SU-DHL-6 (cell line): ENCODE results near the gene FOSL2.

Source experiments
- H2AFZ ChIP-seq: fragments of 200-600 bp; sonication (generic); 2 replicates; pipeline ENCODE4 v1.6.1; 2014; ENCODE audit warnings: low read depth, mild to moderate bottlenecking, moderate library complexity, mixed read lengths, antibody characterized with exemption, low read length; ENCODE audit not compliant: severe bottlenecking
- H3F3A ChIP-seq: fragments of 200-600 bp; shearing (Covaris generic); 2 replicates; pipeline ENCODE4 v1.6.0; 2016; ENCODE audit warnings: antibody characterized with exemption, mild to moderate bottlenecking; ENCODE audit not compliant: insufficient read depth
- H3K27ac ChIP-seq: fragments of 200-600 bp; sonication (generic); 2 replicates; pipeline ENCODE4 v1.5.1; 2016; ENCODE audit warnings: low read depth, mild to moderate bottlenecking, low read length, moderate library complexity, mixed read lengths
- H3K27me3 ChIP-seq: fragments of 200-600 bp; sonication (generic), shearing (Covaris generic); 2 replicates; pipeline ENCODE4 v1.6.0; 2014; ENCODE audit warnings: mild to moderate bottlenecking, low read length
- H3K36me3 ChIP-seq: fragments of 200-600 bp; sonication (generic); 2 replicates; pipeline ENCODE4 v1.6.1; 2014; ENCODE audit warnings: mild to moderate bottlenecking, low read length, mixed read lengths
- H3K4me2 ChIP-seq: fragments of 300-600, 200-600 bp; shearing (Covaris generic), sonication (generic); 2 replicates; pipeline ENCODE4 v1.6.0; 2014; ENCODE audit warnings: low read length, low read depth, mild to moderate bottlenecking; ENCODE audit not compliant: poor library complexity, severe bottlenecking
- H3K4me3 ChIP-seq: fragments of 200-600 bp; sonication (generic); 2 replicates; pipeline ENCODE4 v1.5.1; 2014; ENCODE audit warnings: antibody characterized with exemption, low read length, mild to moderate bottlenecking, mixed read lengths; ENCODE audit not compliant: insufficient read depth, poor library complexity, severe bottlenecking
- H3K79me2 ChIP-seq: fragments of 200-600 bp; sonication (generic); 2 replicates; pipeline ENCODE4 v1.6.1; 2014; ENCODE audit warnings: mild to moderate bottlenecking, low read length, moderate library complexity; ENCODE audit not compliant: insufficient read depth
- H3K9ac ChIP-seq: fragments of 200-600 bp; sonication (generic); 2 replicates; pipeline ENCODE4 v1.7.0; 2014; ENCODE audit warnings: mild to moderate bottlenecking, low read length
- H3K9me2 ChIP-seq: fragments of 200-600 bp; sonication (generic); replicated peaks from 2 replicates; pipeline ENCODE4 v1.6.1; 2014; ENCODE audit warnings: low read length; ENCODE audit not compliant: insufficient read depth
- H3K9me3 ChIP-seq: fragments of 200-600 bp; sonication (generic); 2 replicates; pipeline ENCODE4 v1.6.1; 2014; ENCODE audit warnings: low read length, mixed read lengths; ENCODE audit not compliant: insufficient read depth
- H4K20me1 ChIP-seq: fragments of 200-600 bp; sonication (generic); 2 replicates; pipeline ENCODE4 v1.6.1; 2014; ENCODE audit warnings: low read depth, mild to moderate bottlenecking, antibody characterized with exemption, low read length, moderate library complexity, mixed read lengths
- CTCF ChIP-seq: fragments of 200-600 bp; sonication (generic); IDR thresholded peaks from one replicate; pipeline ENCODE4 v1.5.1; 2017; ENCODE audit warnings: antibody characterized with exemption, mild to moderate bottlenecking, low read length, moderate library complexity; ENCODE audit not compliant: insufficient read depth, poor library complexity, severe bottlenecking
- EZH2phosphoT487 ChIP-seq: fragments of 200-600 bp; sonication (generic), shearing (Covaris generic); conservative IDR thresholded peaks from 2 replicates; pipeline ENCODE4 v1.6.1; 2018; ENCODE audit warnings: mild to moderate bottlenecking, antibody characterized with exemption, low read length, moderate library complexity, mixed read lengths

The FOSL2 gene

GRCh38 chr2:28394331-28394877 lies 1.7 kb downstream of the FOSL2 start:
- H3K27me3 ChIP-seq, result no peaks in the 10 kb centered on the region
- no peaks in the 10 kb centered on the region for H3K36me3 ChIP-seq
- no peaks in the 10 kb centered on the region for H3K9me2 ChIP-seq
- TF ChIP-seq CTCF (no peak), EZH2phosphoT487 (no peak)
- 0 out of 2 replicates have a peak, but pooled peaks cover 3% of the 10 kb centered on the region for H3F3A ChIP-seq
- no peak overlapping the region for H3K4me2 ChIP-seq
- H3K79me2 ChIP-seq, result no peaks in the 10 kb centered on the region
- H3K4me3 ChIP-seq, result no peak overlapping the region
- H2AFZ ChIP-seq, result no peak overlapping the region
- no peak overlapping the region for H3K9ac ChIP-seq
- no peak overlapping the region for H3K27ac ChIP-seq
- H3K9me3 ChIP-seq, result no peaks in the 10 kb centered on the region
- H4K20me1 ChIP-seq, result no peaks in the 10 kb centered on the region

DNA sequence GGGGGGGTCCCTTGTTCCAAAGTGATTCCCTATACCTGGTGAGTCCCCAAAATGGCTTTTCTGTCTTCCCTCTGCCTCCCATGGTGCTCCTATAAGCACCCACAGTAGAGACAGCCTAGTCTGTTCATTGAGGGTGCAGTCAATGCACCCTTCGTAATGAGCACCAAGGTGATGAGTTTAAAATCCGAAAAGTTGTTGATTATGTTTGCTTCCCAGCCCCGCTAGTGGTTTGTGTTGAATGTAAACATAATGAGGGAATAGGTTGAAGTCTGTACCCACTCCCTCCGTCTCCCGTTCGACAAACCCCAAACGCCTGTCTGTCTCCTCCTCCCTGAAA lies 2.3 kb downstream of the FOSL2 start:
- H2AFZ ChIP-seq, result no peak overlapping the region
- no peaks in the 10 kb centered on the region for H3K9me2 ChIP-seq
- no peak for TF ChIP-seq EZH2phosphoT487
- no peak for TF ChIP-seq CTCF
- H3F3A ChIP-seq, result 0 out of 2 replicates have a peak, but pooled peaks cover 3% of the 10 kb centered on the region
- H3K4me3 ChIP-seq, result no peak overlapping the region
- no peaks in the 10 kb centered on the region for H3K27me3 ChIP-seq
- H4K20me1 ChIP-seq, result no peaks in the 10 kb centered on the region
- no peaks in the 10 kb centered on the region for H3K9me3 ChIP-seq
- no peak overlapping the region for H3K9ac ChIP-seq
- no peaks in the 10 kb centered on the region for H3K36me3 ChIP-seq
- H3K4me2 ChIP-seq, result no peak overlapping the region
- H3K27ac ChIP-seq, result no peak overlapping the region
- H3K79me2 ChIP-seq, result no peaks in the 10 kb centered on the region

- Histone ChIP-seq H3F3A (0 out of 2 replicates have a peak, but pooled peaks cover 3% of the 10 kb centered on the region), H3K4me3 (no peak overlapping the region), H3K4me2 (no peak overlapping the region), H3K27me3 (no peaks in the 10 kb centered on the region), H3K36me3 (no peaks in the 10 kb centered on the region), H3K79me2 (no peaks in the 10 kb centered on the region), H3K9ac (no peak overlapping the region), H3K27ac (no peak overlapping the region), H4K20me1 (no peaks in the 10 kb centered on the region), H3K9me3 (no peaks in the 10 kb centered on the region), H3K9me2 (no peaks in the 10 kb centered on the region), H2AFZ (no peak overlapping the region)
- TF ChIP-seq EZH2phosphoT487 (no peak), CTCF (no peak)
These were observed 2.8 kb downstream of the FOSL2 start for GRCh38 chr2:28395334-28396061.
